ENCODE results near the gene NSUN6.

GRCh38 chr10:18582803-18583202 lies 68.6 kb downstream of the NSUN6 start:
- TF ChIP-seq REST (IDR thresholded peaks at IDR 0.05) (no peak), CTCF (IDR thresholded peaks at IDR 0.05; ENCODE audit: low read depth, low read length, missing input control) (no peak), SP1 (IDR thresholded peaks at IDR 0.05) (no peak), MAX (IDR thresholded peaks at IDR 0.05) (no peak), JUND (IDR thresholded peaks at IDR 0.05) (no peak), TAF1 (conservative IDR thresholded peaks at IDR 0.05) (no peak), RXRA (IDR thresholded peaks at IDR 0.05) (no peak), EGR1 (IDR thresholded peaks at IDR 0.05; ENCODE audit: low read depth in 2 of 2) (no peak), RAD21 (IDR thresholded peaks at IDR 0.05) (no peak), GABPA (IDR thresholded peaks at IDR 0.05 in 1 of 2, conservative IDR thresholded peaks at IDR 0.05 in 1 of 2) (no peak), ATF3 (IDR thresholded peaks at IDR 0.05) (no peak)
